ENCODE results near the gene CLEC4E.
A peak's percentile ranks its signal among the peaks of the same experiment; 100 is the strongest.
"Not testable (repeated sequence)": the region's sequence is repeated elsewhere in the genome, so short reads cannot be mapped to it uniquely, and the experiment has no call there.

Gene CLEC4E

GRCh38 chr12:8513256-8513655 is 27.4 kb downstream of the CLEC4E start, which contains the start of gene CLEC4D:
Gene CLEC4D, plus strand, starts transcription at chr12:8513503. Its CDS starts 230 bp downstream, at chr12:8513733.
- no peak for DNase-seq (ENCODE audit: low spot score in 2 of 2)
- in situ Hi-C loops (cut with MboI; ENCODE audit: low sequenced_read_pairs): no loop called here
- Histone ChIP-seq H3K4me1 (no peaks in the 10 kb centered on the region), H3K36me3 (replicated peaks) (no peaks in the 10 kb centered on the region), H3K4me3 (no peak within 1 kb of the TSS), H3K27me3 (ENCODE audit: low read depth) (peaks cover 8% of the 10 kb centered on the region; the same call in 1 of the 2 replicates), H3K9me3 (no peaks in the 10 kb centered on the region)

DNA sequence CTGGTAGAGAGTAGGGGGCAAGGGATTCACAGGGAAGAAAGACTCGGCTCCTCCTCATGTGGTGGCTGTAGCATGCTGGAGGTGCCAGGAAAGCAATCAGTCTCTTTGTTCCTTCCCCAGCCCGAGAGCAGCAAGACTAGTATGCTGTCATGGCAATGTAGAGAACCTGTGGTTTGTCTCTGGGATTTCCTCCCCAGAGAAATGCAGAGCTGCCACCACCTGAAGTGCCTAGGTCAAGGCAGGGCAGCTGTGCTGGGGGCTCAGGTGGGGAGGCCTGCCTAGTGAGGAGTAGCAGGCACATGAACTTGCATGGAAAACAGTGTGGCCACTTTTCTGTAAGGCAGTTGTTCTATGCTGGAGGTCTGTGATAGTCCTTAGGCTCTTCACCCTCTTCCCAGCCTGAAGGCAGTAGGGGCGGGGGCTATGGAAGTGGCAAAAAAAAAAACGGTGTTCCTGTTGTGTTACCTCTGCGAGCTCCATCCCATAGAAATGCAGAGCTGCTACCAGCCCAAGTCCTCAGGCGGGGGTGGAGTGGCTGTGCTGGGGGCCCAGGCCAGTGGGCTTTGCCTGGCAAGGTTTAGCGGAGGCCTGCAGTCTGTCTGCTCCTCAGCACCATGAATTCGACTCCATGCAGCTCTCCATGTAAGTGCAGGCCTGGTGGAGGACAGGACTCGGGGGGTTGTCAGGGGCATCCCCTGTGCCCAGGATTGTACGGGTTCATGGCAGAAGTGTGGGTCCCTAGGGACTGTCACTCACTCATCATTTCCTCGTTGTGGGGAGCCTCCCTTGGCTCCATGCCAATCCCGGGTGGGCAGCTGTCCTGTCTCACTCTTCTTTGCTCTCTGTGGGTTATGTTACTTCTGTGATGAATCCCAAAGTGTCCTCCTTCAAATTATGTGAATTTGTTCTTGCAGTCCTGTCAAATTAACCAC is 31.5 kb downstream of the CLEC4E start:
- H3K9me3 ChIP-seq: no peaks in the 10 kb centered on the region
- DNase-seq (ENCODE audit: low spot score in 2 of 2): no peak
- in situ Hi-C loops (cut with MboI; ENCODE audit: low sequenced_read_pairs): no loop called here

DNA sequence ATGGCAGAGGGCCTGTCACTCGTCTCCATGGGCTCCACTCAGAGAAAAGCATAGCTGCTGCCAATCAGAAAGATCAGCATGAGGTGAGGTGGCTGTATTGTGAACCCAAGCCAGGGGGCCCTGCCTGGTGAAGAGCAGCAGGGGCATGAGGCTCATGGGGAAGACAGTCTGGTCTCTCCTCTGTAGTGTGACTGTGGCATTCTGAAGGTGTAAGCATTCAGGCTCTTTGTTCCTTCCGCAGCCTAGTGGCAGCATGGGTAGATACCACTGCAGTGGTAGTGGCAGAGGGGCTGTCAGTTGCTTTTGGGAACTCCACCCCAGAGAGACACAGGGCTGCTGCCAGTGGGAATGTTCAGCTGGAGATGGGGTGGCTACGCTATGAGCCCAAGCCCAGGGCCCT is 32.5 kb downstream of the CLEC4E start:
- in situ Hi-C loops (cut with MboI; ENCODE audit: low sequenced_read_pairs): no loop called here
- no peaks in the 10 kb centered on the region for H3K36me3 ChIP-seq (replicated peaks)
- no peaks in the 10 kb centered on the region for H3K4me1 ChIP-seq
- no peak for DNase-seq (ENCODE audit: low spot score in 2 of 2)
- H3K27me3 ChIP-seq (ENCODE audit: low read depth): no peaks in the 10 kb centered on the region
- no peaks in the 10 kb centered on the region for H3K9me3 ChIP-seq
- H3K4me3 ChIP-seq: no peak overlapping the region

More for the DNA sequence above, 31.5 kb downstream of the CLEC4E start:
- no peaks in the 10 kb centered on the region for H3K4me1 ChIP-seq
- H3K27me3 ChIP-seq (ENCODE audit: low read depth): no peaks in the 10 kb centered on the region
- no peak overlapping the region for H3K4me3 ChIP-seq
- no peaks in the 10 kb centered on the region for H3K36me3 ChIP-seq (replicated peaks)

DNA sequence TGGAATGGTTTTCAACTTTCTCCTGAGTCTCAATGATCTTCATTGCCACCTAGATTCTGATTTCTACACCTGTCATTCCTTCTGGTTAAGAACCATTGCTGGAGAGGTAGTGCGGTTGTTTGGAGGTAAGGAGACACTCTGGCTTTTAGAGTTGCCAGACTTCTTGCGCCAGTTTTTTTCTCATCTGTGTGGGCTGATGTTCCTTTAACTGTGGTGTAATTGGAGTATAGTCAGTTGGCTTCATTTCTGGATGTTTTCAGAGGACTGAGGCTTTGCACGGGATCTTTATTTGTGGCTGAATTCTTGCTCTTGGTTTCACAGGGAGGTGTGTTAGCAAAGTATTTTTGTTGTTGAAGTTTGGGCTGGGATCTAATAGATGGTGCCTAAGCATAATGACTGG is 33.1 kb downstream of the CLEC4E start:
- H3K27me3 ChIP-seq (ENCODE audit: low read depth): no peaks in the 10 kb centered on the region
- no peaks in the 10 kb centered on the region for H3K9me3 ChIP-seq
- H3K36me3 ChIP-seq (replicated peaks): no peaks in the 10 kb centered on the region
- no peak overlapping the region for H3K4me3 ChIP-seq
- in situ Hi-C loops (cut with MboI; ENCODE audit: low sequenced_read_pairs): no loop called here
- no peak for DNase-seq (ENCODE audit: low spot score in 2 of 2)
- H3K4me1 ChIP-seq: no peaks in the 10 kb centered on the region

DNA sequence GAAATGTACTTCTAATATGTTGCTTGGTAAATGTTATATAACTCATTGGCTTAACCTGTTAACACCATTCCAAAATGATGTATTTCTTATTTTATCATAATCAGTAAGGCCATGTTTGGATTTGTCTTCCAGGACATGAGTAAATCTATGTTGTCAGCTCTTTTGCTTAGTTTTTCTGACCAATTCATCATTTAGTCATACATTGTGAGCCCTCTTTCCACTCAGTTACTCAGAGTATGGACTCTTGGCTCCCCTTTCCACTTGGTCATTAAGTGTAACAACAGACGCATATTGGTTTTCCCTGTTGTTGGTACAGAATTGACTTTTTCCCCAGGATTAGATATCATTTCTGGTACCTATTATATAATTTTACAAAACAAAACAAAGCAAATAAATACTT is 36.4 kb downstream of the CLEC4E start:
- no peaks in the 10 kb centered on the region for H3K27me3 ChIP-seq (ENCODE audit: low read depth)
- in situ Hi-C loops (cut with MboI; ENCODE audit: low sequenced_read_pairs): no loop called here
- H3K36me3 ChIP-seq (replicated peaks): no peaks in the 10 kb centered on the region
- DNase-seq (ENCODE audit: low spot score in 2 of 2): no peak
- no peaks in the 10 kb centered on the region for H3K9me3 ChIP-seq
- H3K4me1 ChIP-seq: no peaks in the 10 kb centered on the region
- H3K4me3 ChIP-seq: no peak overlapping the region

GRCh38 chr12:8501720-8502119 is 39.0 kb downstream of the CLEC4E start:
- DNase-seq (ENCODE audit: low spot score in 2 of 2): no peak
- in situ Hi-C loops (cut with MboI; ENCODE audit: low sequenced_read_pairs): no loop called here
- H3K27me3 ChIP-seq (ENCODE audit: low read depth): no peaks in the 10 kb centered on the region

GRCh38 chr12:8499616-8500015 is 41.1 kb downstream of the CLEC4E start:
- Histone ChIP-seq H3K4me3 (no peak overlapping the region), H3K36me3 (replicated peaks) (no peaks in the 10 kb centered on the region), H3K4me1 (peaks cover 13% of the 10 kb centered on the region), H3K27me3 (ENCODE audit: low read depth) (no peaks in the 10 kb centered on the region), H3K9me3 (no peaks in the 10 kb centered on the region)
- no peak for DNase-seq (ENCODE audit: low spot score in 2 of 2)
- in situ Hi-C loops (cut with MboI; ENCODE audit: low sequenced_read_pairs): no loop called here

More at GRCh38 chr12:8501720-8502119, 39.0 kb downstream of the CLEC4E start:
- Histone ChIP-seq H3K4me3 (no peak overlapping the region), H3K9me3 (no peaks in the 10 kb centered on the region), H3K36me3 (replicated peaks) (no peaks in the 10 kb centered on the region), H3K4me1 (peaks cover 5% of the 10 kb centered on the region)

DNA sequence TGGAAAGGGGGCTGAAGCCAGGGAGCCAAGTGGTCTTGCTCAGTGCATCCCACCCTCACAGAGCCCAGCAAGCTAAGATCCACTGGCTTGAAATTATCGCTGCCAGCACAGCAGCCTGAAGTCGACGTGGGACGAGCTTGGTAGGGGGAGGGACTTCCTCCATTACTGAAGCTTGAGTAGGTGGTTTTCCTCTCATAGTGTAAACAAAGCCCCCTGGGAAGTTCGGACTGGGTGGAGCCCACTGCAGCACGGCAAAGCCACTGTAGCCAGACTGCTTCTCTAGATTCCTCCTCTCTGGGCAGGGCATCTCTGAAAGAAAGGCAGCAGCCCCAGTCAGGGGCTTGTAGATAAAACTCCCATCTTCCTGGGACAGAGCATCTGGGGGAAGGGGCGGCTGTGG is 44.6 kb downstream of the CLEC4E start:
- DNase-seq (ENCODE audit: low spot score in 2 of 2): peak; percentile 28 to 60
- H3K36me3 ChIP-seq (replicated peaks); H3K9me3 ChIP-seq; H3K4me3 ChIP-seq; in situ Hi-C loops (cut with MboI; ENCODE audit: low sequenced_read_pairs); H3K27me3 ChIP-seq (ENCODE audit: low read depth): not testable (repeated sequence)
- H3K4me1 ChIP-seq: peaks cover 13% of the 10 kb centered on the region

DNA sequence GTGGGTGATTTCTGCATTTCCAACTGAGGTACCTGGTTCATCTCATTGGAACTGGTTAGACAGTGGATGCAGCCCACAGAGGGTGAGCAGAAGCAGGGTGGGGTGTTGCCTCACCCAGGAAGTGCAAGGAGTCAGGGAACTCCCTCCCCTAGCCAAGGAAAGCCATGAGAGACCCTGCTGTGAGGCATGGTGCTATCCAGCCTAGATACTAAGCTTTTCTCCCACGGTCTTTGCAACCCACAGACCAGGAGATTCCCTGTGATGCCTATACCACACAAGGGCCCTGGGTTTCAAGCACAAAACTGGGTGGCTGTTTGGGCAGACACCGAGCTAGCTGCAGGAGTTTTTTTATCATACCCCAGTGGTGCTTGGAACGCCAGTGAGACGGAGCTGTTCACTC is 45.0 kb downstream of the CLEC4E start:
- in situ Hi-C loops (cut with MboI; ENCODE audit: low sequenced_read_pairs); H3K27me3 ChIP-seq (ENCODE audit: low read depth); H3K9me3 ChIP-seq; H3K4me3 ChIP-seq; H3K36me3 ChIP-seq (replicated peaks); DNase-seq (ENCODE audit: low spot score in 2 of 2): not testable (repeated sequence)
- peaks cover 13% of the 10 kb centered on the region for H3K4me1 ChIP-seq

- Histone ChIP-seq H3K27me3 (ENCODE audit: low read depth) (no peaks in the 10 kb centered on the region), H3K4me1 (peaks cover 13% of the 10 kb centered on the region), H3K4me3 (no peak overlapping the region), H3K36me3 (replicated peaks) (no peaks in the 10 kb centered on the region), H3K9me3 (no peaks in the 10 kb centered on the region)
- no peak for DNase-seq (ENCODE audit: low spot score in 2 of 2)
- in situ Hi-C loops (cut with MboI; ENCODE audit: low sequenced_read_pairs): no loop called here
These were observed 47.6 kb downstream of the CLEC4E start for GRCh38 chr12:8493084-8493483.

- no peaks in the 10 kb centered on the region for H3K9me3 ChIP-seq
- no peaks in the 10 kb centered on the region for H3K36me3 ChIP-seq (replicated peaks)
- H3K27me3 ChIP-seq (ENCODE audit: low read depth): no peaks in the 10 kb centered on the region
- H3K4me1 ChIP-seq: peaks cover 10% of the 10 kb centered on the region
- no peak for DNase-seq (ENCODE audit: low spot score in 2 of 2)
- H3K4me3 ChIP-seq: no peak overlapping the region
- in situ Hi-C loops (cut with MboI; ENCODE audit: low sequenced_read_pairs): no loop called here
These were observed 48.8 kb downstream of the CLEC4E start for GRCh38 chr12:8491646-8492530.
